ENCODE data around the gene KCNMA1. TPM values are rescaled to one million over a fixed set of nuclear protein-coding genes. Genes with fewer than 3 reads are reported as not detected.
A peak's percentile ranks its signal among the peaks of the same experiment; 100 is the strongest.

KCNMA1 gene
- total RNA-seq, 1 experiment from 2014 or later = 0.45 TPM

DNA sequence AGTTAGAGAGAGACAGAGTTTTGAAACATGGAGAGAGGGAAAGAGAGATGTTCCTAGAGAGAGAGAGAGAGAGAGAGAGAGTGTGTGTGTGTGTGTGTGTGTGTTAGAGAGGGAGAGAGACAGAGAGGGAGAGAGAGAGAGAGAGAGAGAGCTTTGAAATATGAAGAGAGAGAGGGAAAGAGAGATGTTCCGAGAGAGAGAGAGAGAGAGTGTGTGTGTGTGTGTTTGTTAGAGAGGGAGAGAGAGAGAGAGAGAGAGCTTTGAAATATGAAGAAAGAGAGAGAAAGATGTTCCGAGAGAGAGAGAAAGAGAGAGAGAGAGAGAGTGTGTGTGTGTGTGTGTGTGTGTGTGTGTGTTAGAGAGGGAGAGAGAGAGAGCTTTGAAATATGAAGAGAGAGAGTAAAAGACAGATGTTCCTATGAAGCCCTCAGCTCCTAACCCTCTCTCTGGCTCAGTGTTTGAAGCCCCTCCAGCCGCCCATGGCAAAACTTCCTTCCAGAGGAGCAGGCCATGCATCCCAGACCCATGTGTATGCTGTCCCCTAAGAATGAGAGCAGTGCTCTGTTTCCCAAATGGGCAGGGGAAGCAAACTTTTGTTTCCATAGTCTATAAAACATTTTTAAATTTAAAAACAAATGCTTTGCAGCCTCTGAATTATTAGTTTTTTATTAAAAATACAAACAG lies 130.9 kb downstream of the KCNMA1 start:
- Mint-ChIP-seq H3K9me3 (ENCODE audit: low read depth, unreplicated experiment) (no peaks in the 10 kb centered on the region), H3K27ac (ENCODE audit: unreplicated experiment) (no peak overlapping the region), H3K27me3 (ENCODE audit: unreplicated experiment) (peaks cover 15% of the 10 kb centered on the region), H3K36me3 (ENCODE audit: insufficient read depth, unreplicated experiment) (no peaks in the 10 kb centered on the region), H3K4me1 (ENCODE audit: low read depth, unreplicated experiment) (peaks cover 22% of the 10 kb centered on the region), H3K4me3 (ENCODE audit: low read depth, unreplicated experiment) (no peak overlapping the region)
- no peak for DNase-seq
- TF ChIP-seq, protein P1, sequence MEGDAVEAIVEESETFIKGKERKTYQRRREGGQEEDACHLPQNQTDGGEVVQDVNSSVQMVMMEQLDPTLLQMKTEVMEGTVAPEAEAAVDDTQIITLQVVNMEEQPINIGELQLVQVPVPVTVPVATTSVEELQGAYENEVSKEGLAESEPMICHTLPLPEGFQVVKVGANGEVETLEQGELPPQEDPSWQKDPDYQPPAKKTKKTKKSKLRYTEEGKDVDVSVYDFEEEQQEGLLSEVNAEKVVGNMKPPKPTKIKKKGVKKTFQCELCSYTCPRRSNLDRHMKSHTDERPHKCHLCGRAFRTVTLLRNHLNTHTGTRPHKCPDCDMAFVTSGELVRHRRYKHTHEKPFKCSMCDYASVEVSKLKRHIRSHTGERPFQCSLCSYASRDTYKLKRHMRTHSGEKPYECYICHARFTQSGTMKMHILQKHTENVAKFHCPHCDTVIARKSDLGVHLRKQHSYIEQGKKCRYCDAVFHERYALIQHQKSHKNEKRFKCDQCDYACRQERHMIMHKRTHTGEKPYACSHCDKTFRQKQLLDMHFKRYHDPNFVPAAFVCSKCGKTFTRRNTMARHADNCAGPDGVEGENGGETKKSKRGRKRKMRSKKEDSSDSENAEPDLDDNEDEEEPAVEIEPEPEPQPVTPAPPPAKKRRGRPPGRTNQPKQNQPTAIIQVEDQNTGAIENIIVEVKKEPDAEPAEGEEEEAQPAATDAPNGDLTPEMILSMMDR (IDR thresholded peaks at IDR 0.05; ENCODE audit: unreplicated experiment) = no peak
- CTCF ChIA-PET = interaction anchor here (0.6 to 1.3 kb wide), 6 partner anchors 10 to 958 kb away, joined by 3 to 7 read pairs (median 3); no protein-coding TSS in a partner anchor
- no TSS peak for BruUV-seq (replicated peaks)
- intact Hi-C loops (cut with micrococcal nuclease; ENCODE audit: unreplicated experiment) = loop anchor here (10.0 kb wide), 1 partner anchor 252 kb away; no protein-coding TSS in a partner anchor

DNA sequence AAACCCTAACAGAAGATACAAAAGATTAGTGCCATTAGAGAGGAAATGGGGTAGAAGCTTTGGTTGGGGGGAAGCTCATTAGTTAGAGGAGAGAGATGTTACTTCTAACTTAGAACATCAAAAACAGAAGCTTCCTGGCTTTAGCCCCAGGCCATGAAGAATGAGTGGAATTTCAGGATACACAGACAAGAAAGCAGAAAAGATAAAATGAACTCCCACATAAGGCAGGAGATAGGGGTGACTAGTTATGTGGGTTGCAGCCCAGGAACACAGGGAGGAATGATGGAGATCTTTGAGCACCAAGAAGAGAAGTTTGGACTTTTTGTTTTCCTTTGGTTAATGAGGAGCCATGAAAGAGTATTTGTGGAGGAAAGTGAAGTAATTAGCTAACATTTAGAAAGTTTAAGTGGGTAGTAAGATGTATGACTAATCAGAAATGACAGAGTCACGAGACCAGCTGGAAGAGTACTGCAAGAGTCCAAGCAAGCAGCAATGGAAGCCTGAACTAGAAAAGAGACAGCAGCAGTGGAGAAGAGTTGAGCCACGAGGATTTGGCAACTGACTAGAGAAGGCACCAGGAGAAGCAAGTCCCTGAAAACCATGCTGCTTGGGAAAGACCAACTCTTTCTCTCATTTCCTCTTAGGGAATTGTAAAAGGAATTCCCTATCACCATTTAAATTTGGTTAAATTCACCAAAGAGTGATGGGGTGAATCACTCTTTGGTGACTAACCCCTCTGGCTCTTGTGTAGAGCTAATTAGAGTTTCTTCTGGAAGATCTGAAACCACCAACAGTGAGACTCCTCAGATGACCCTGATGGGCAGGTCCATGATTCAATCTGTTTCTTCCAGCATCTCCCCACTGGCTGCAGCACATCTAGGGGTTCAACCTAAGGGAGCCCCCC lies 131.9 kb downstream of the KCNMA1 start:
- intact Hi-C loops (cut with micrococcal nuclease; ENCODE audit: unreplicated experiment) = loop anchor here (10.0 kb wide), 1 partner anchor 251 kb away; no protein-coding TSS in a partner anchor
- H3K4me1 Mint-ChIP-seq (ENCODE audit: low read depth, unreplicated experiment) = peaks cover 22% of the 10 kb centered on the region
- CTCF ChIA-PET = interaction anchor here (0.6 to 2.3 kb wide), 7 partner anchors 8 to 957 kb away, joined by 3 to 8 read pairs (median 3); no protein-coding TSS in a partner anchor
- H3K36me3 Mint-ChIP-seq (ENCODE audit: insufficient read depth, unreplicated experiment) = no peaks in the 10 kb centered on the region
- no peak for DNase-seq
- H3K27me3 Mint-ChIP-seq (ENCODE audit: unreplicated experiment) = peaks cover 15% of the 10 kb centered on the region
- TF ChIP-seq, protein P1 (IDR thresholded peaks at IDR 0.05; ENCODE audit: unreplicated experiment) = no peak
- BruUV-seq (replicated peaks) = no TSS peak
- peak overlapping the region; percentile 7 for H3K27ac Mint-ChIP-seq (ENCODE audit: unreplicated experiment)
- H3K4me3 Mint-ChIP-seq (ENCODE audit: low read depth, unreplicated experiment) = no peak overlapping the region
- H3K9me3 Mint-ChIP-seq (ENCODE audit: low read depth, unreplicated experiment) = no peaks in the 10 kb centered on the region

DNA sequence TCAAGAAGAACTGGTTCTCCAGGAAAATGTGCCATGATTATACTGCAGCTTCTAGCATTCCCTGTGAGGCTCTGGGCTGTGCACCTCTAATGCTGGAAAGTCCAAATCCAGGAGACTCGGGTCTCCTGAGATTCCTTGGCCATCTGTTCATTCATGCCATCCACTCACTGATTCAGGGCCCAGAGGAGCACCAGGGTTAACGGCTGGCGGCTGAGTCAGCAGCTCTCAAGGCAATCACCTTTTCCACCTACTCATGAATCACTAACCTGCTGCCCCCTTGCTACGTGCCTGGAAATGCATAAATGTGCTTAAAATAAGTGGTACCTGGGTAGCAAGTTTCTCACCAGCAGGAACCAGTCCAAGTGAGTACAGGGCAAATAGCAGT lies 132.7 kb downstream of the KCNMA1 start:
- TF ChIP-seq, protein P1 (IDR thresholded peaks at IDR 0.05; ENCODE audit: unreplicated experiment) = no peak
- H3K27ac Mint-ChIP-seq (ENCODE audit: unreplicated experiment) = no peak overlapping the region
- H3K9me3 Mint-ChIP-seq (ENCODE audit: low read depth, unreplicated experiment) = no peaks in the 10 kb centered on the region
- CTCF ChIA-PET = interaction anchor here (0.7 to 2.3 kb wide), 5 partner anchors 9 to 339 kb away, joined by 3 to 8 read pairs (median 4); no protein-coding TSS in a partner anchor
- peak; percentile 54 for DNase-seq
- H3K27me3 Mint-ChIP-seq (ENCODE audit: unreplicated experiment) = peaks cover 15% of the 10 kb centered on the region
- no peaks in the 10 kb centered on the region for H3K36me3 Mint-ChIP-seq (ENCODE audit: insufficient read depth, unreplicated experiment)
- peaks cover 22% of the 10 kb centered on the region for H3K4me1 Mint-ChIP-seq (ENCODE audit: low read depth, unreplicated experiment)
- BruUV-seq (replicated peaks) = no TSS peak
- no peak overlapping the region for H3K4me3 Mint-ChIP-seq (ENCODE audit: low read depth, unreplicated experiment)
- intact Hi-C loops (cut with micrococcal nuclease; ENCODE audit: unreplicated experiment) = loop anchor here (10.0 kb wide), 1 partner anchor 250 kb away; no protein-coding TSS in a partner anchor

DNA sequence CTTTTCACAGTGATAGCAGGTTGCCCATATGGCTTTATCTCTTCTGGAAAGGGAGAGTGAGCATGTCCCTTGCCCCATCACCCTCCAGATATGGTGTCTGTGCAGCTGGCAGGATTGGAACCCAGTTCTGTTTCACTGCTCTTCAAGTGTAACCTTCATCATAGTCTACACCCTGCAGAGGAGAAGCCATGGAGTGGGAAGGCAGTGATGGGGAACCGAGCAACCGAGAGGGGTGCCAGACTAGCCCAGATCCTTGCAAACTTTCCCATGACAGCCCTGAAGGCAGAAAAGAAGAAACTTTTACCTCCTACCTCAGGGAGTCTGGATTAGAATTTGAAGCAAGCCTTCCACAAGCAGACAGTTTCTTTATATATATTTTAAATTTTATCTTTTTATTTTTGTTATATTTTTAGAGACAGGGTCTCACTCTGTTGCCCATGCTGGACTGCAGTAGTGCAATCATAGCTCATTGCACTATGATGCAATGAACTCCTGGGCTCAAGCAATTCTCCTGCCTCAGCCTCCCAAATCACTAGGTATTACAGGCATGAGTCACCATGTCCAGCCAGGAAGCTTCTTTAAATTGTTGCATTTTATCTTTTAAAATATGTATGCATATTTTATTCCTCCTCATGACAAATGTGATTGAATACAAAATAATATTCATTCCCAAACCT lies 133.3 kb downstream of the KCNMA1 start:
- no peak for DNase-seq
- intact Hi-C loops (cut with micrococcal nuclease; ENCODE audit: unreplicated experiment) = loop anchor here (10.0 kb wide), 1 partner anchor 250 kb away; no protein-coding TSS in a partner anchor
- TF ChIP-seq, protein P1 (IDR thresholded peaks at IDR 0.05; ENCODE audit: unreplicated experiment) = no peak
- CTCF ChIA-PET = interaction anchor here (0.7 to 2.3 kb wide), 4 partner anchors 10 to 339 kb away, joined by 3 to 8 read pairs (median 4); no protein-coding TSS in a partner anchor
- Mint-ChIP-seq H3K27ac (ENCODE audit: unreplicated experiment) (no peak overlapping the region), H3K9me3 (ENCODE audit: low read depth, unreplicated experiment) (no peaks in the 10 kb centered on the region), H3K36me3 (ENCODE audit: insufficient read depth, unreplicated experiment) (no peaks in the 10 kb centered on the region), H3K27me3 (ENCODE audit: unreplicated experiment) (peaks cover 15% of the 10 kb centered on the region), H3K4me1 (ENCODE audit: low read depth, unreplicated experiment) (peaks cover 22% of the 10 kb centered on the region), H3K4me3 (ENCODE audit: low read depth, unreplicated experiment) (no peak overlapping the region)
- BruUV-seq (replicated peaks) = no TSS peak
